ENCODE measurements around the gene ZSCAN16.
A peak's percentile ranks its signal among the peaks of the same experiment; 100 is the strongest.
"Not testable (repeated sequence)": the region's sequence is repeated elsewhere in the genome, so short reads cannot be mapped to it uniquely, and the experiment has no call there.

Gene ZSCAN16

GRCh38 chr6:28124350-28124970, at the start of gene ZSCAN16:
Gene ZSCAN16 (plus strand): TSS chr6:28124609. CDS start chr6:28125444, 835 bp downstream.
- peak in 1 of 2 experiments; percentile 75 for DNase-seq

GRCh38 chr6:28078050-28078449, 46.4 kb upstream of the ZSCAN16 start:
- no peak for DNase-seq

- no peak for DNase-seq
These were observed 45.6 kb upstream of the ZSCAN16 start for GRCh38 chr6:28078836-28079235.

GRCh38 chr6:28080381-28080630, 44.1 kb upstream of the ZSCAN16 start, which contains the start of gene ZNF165:
Gene ZNF165 (plus strand): TSS chr6:28080568. CDS start chr6:28085481, 4,913 bp downstream.
- DNase-seq: not testable (repeated sequence)

- peak; percentile 19 to 77 for DNase-seq
These were observed 43.6 kb upstream of the ZSCAN16 start for GRCh38 chr6:28080631-28081485.

- DNase-seq: no peak
These were observed 43.0 kb upstream of the ZSCAN16 start for GRCh38 chr6:28081486-28081751.

- DNase-seq: no peak
These were observed 41.5 kb upstream of the ZSCAN16 start for GRCh38 chr6:28082939-28083338.

- DNase-seq: no peak
These were observed 35.4 kb upstream of the ZSCAN16 start for GRCh38 chr6:28089054-28089453.

- DNase-seq: no peak
These were observed 33.4 kb upstream of the ZSCAN16 start for GRCh38 chr6:28090917-28091586.

- not testable (repeated sequence) for DNase-seq
These were observed 22.2 kb upstream of the ZSCAN16 start for GRCh38 chr6:28102222-28102621.

- not testable (repeated sequence) for DNase-seq
These were observed 21.7 kb upstream of the ZSCAN16 start for GRCh38 chr6:28102699-28103098.

GRCh38 chr6:28104392-28105244, 19.8 kb upstream of the ZSCAN16 start:
- peak in 1 of 2 experiments; percentile 65 for DNase-seq

- DNase-seq: no peak
These were observed 19.2 kb upstream of the ZSCAN16 start for GRCh38 chr6:28105245-28105639.

GRCh38 chr6:28107506-28107905, 16.9 kb upstream of the ZSCAN16 start:
- no peak for DNase-seq

GRCh38 chr6:28111964-28112363, 12.4 kb upstream of the ZSCAN16 start:
- no peak for DNase-seq

GRCh38 chr6:28115799-28116198, 8.6 kb upstream of the ZSCAN16 start:
- no peak for DNase-seq

GRCh38 chr6:28117386-28118050, 6.9 kb upstream of the ZSCAN16 start:
- no peak for DNase-seq

GRCh38 chr6:28118217-28118616, 6.2 kb upstream of the ZSCAN16 start:
- no peak for DNase-seq

- no peak for DNase-seq
These were observed 2.5 kb upstream of the ZSCAN16 start for GRCh38 chr6:28121876-28122275.

GRCh38 chr6:28122283-28122682, 2.1 kb upstream of the ZSCAN16 start:
- DNase-seq: not testable (repeated sequence)

GRCh38 chr6:28124971-28125353, 553 bp downstream of the ZSCAN16 start:
- no peak for DNase-seq

- DNase-seq: no peak
These were observed 992 bp downstream of the ZSCAN16 start for GRCh38 chr6:28125401-28125800.

GRCh38 chr6:28134015-28134414, 9.6 kb downstream of the ZSCAN16 start:
- DNase-seq: no peak
